ENCODE results near the gene NMNAT1. TPM values are rescaled to one million over a fixed set of nuclear protein-coding genes. Genes with fewer than 3 reads are reported as not detected.

Gene NMNAT1
- total and polyA plus RNA-seq, 2 of the 8 experiments (the other 6 are each of a cell fraction or from before 2014, with no cell fraction given), result 2.0 to 2.5 TPM

GRCh38 chr1:9894115-9894514 is 49.2 kb upstream of the NMNAT1 start:
- H2AK5ac ChIP-seq (ENCODE audit: low read depth, low read length), result no peak overlapping the region
- H3K9ac ChIP-seq (replicated peaks in 1 of 4; ENCODE audit: extremely low read depth in 1 of 4, low read depth in 3 of 4, low read length in 3 of 4), result no peak overlapping the region
- no peak overlapping the region for H3K18ac ChIP-seq (ENCODE audit: extremely low read depth, low read length)
- no peaks in the 10 kb centered on the region; the same call in none of the 2 replicates for H3K79me1 ChIP-seq (ENCODE audit: low read depth, low read length)
- no peak overlapping the region for H3K23ac ChIP-seq (ENCODE audit: insufficient read length)
- no peak overlapping the region for H2BK15ac ChIP-seq (ENCODE audit: low read length)
- CTCF ChIA-PET (ENCODE audit: partially characterized antibody), result interaction anchor here (0.5 to 0.9 kb wide), 4 partner anchors 11 to 133 kb away, joined by 3 to 5 read pairs (median 3); no protein-coding TSS in a partner anchor
- no peaks in the 10 kb centered on the region for H3K23me2 ChIP-seq (ENCODE audit: low read depth, low read length)
- H3K56ac ChIP-seq (replicated peaks; ENCODE audit: insufficient read length, low read depth, low read length), result no peak overlapping the region
- no peak overlapping the region for H3K4ac ChIP-seq (replicated peaks; ENCODE audit: insufficient read length, low read depth, low read length)
- H3K14ac ChIP-seq (ENCODE audit: insufficient read length), result no peak overlapping the region
- H4K91ac ChIP-seq (replicated peaks; ENCODE audit: insufficient read length, low read length), result no peak overlapping the region
- no peak overlapping the region for H2AFZ ChIP-seq (ENCODE audit: low read length)
- no peaks in the 10 kb centered on the region for H3K9me3 ChIP-seq (ENCODE audit: insufficient read depth in 2 of 2, low read depth in 1 of 2, low read length in 1 of 2)
- H2BK12ac ChIP-seq (ENCODE audit: low read depth, low read length), result no peak overlapping the region
- no peak overlapping the region for H3K4me2 ChIP-seq (ENCODE audit: insufficient read depth in 1 of 2, low read depth in 2 of 2, low read length in 2 of 2)
- H4K8ac ChIP-seq (ENCODE audit: extremely low read depth, insufficient read depth, low read length), result no peak overlapping the region
- H3K27ac ChIP-seq (ENCODE audit: low read depth, low read length), result no peak overlapping the region
- no peak overlapping the region for H4K5ac ChIP-seq (ENCODE audit: insufficient read length, low read depth, low read length)
- H3K27me3 ChIP-seq (replicated peaks in 1 of 4; ENCODE audit: control insufficient read depth in 3 of 4, extremely low read depth in 1 of 4, insufficient read depth in 3 of 4, low read length in 3 of 4), result no peaks in the 10 kb centered on the region
- peaks cover 0 to 3% of the 10 kb centered on the region in 2 experiments; a peak in 1 of 4 replicates for H3K79me2 ChIP-seq (ENCODE audit: control insufficient read depth in 1 of 2, insufficient read depth in 2 of 2, low read length in 2 of 2)
- no peak for DNase-seq (ENCODE audit: low read depth in 1 of 2, low spot score in 2 of 2)
- no peaks in the 10 kb centered on the region for H3K36me3 ChIP-seq (ENCODE audit: control insufficient read depth in 2 of 4, insufficient read depth in 4 of 4, low read length in 3 of 4)
- H2BK120ac ChIP-seq (replicated peaks; ENCODE audit: low read depth, low read length), result no peak overlapping the region
- POLR2A ChIA-PET (ENCODE audit: partially characterized antibody), result interaction anchor here (0.6 to 1.3 kb wide), 2 partner anchors 11 to 39 kb away, joined by 3 read pairs; no protein-coding TSS in a partner anchor
- no peak overlapping the region for H2BK20ac ChIP-seq (ENCODE audit: low read length)
- no peak overlapping the region for H3K4me3 ChIP-seq (ENCODE audit: extremely low read depth in 1 of 4, insufficient read depth in 2 of 4, low read depth in 3 of 4, low read length in 4 of 4)
- 95% methylated on average over 3 of the region's 3 CpGs; no CpG with 5 or more reads in 1 of the 2 experiments for WGBS, 2 experiments (ENCODE audit: extremely low coverage in 1 of 2, insufficient coverage in 1 of 2, insufficient read length in 1 of 2, insufficient replicate concordance in 2 of 2, low coverage in 1 of 2, low lambda C conversion rate in 2 of 2, missing lambda C conversion rate in 1 of 2)
- H2BK5ac ChIP-seq (ENCODE audit: low read depth, low read length), result no peak overlapping the region
- H3K4me1 ChIP-seq (replicated peaks in 1 of 4; ENCODE audit: control insufficient read depth in 3 of 4, insufficient read depth in 4 of 4, low read length in 3 of 4), result peaks cover 2 to 12% (median 9%) of the 10 kb centered on the region in 4 experiments
- no peak for FAIRE-seq
- no peaks in the 10 kb centered on the region for H4K20me1 ChIP-seq (replicated peaks in 1 of 2; ENCODE audit: control insufficient read depth in 1 of 2, insufficient read depth in 2 of 2, low read length in 2 of 2)
- TF ChIP-seq SAP30 (IDR thresholded peaks at IDR 0.05; ENCODE audit: insufficient read depth, insufficient replicate concordance, low read length) (no peak), BACH1 (IDR thresholded peaks at IDR 0.05; ENCODE audit: low read length) (no peak), SP1 (IDR thresholded peaks at IDR 0.05; ENCODE audit: low read depth, low read length) (no peak), EZH2 (IDR thresholded peaks at IDR 0.05; ENCODE audit: low read depth, low read length, severe bottlenecking) (no peak), NANOG (IDR thresholded peaks at IDR 0.05; ENCODE audit: insufficient read depth, low read depth, low read length, poor library complexity, severe bottlenecking) (no peak), ASH2L (IDR thresholded peaks at IDR 0.05; ENCODE audit: low read length) (no peak), CREB1 (IDR thresholded peaks at IDR 0.05) (no peak), CTCF (IDR thresholded peaks at IDR 0.05; ENCODE audit: control extremely low read depth in 1 of 3, insufficient read depth in 1 of 3, low read depth in 1 of 3, low read length in 3 of 3) (no peak), HDAC6 (IDR thresholded peaks at IDR 0.05; ENCODE audit: low read depth, low read length) (no peak), HDAC2 (IDR thresholded peaks at IDR 0.05; ENCODE audit: borderline replicate concordance in 1 of 2, low read depth in 2 of 2, low read length in 2 of 2) (no peak), PHF8 (conservative IDR thresholded peaks at IDR 0.05; ENCODE audit: low read depth, low read length) (no peak)

Data from H1 (cell line).